ENCODE measurements around the gene C2CD2.

GRCh38 chr21:41961282-41961701 lies 7.5 kb upstream of the C2CD2 start:
- TF ChIP-seq CTCF (IDR thresholded peaks at IDR 0.05; ENCODE audit: poor library complexity) (no peak), EZH2 (IDR thresholded peaks at IDR 0.05; ENCODE audit: borderline replicate concordance) (no peak)
